Astrocyte of the cerebellum (primary cell): ENCODE results near the gene ASTN2.

Experiments used
- DNase-seq: peaks from one replicate; pipeline ENCODE4 v3.0.0-alpha.2; 2011; ENCODE audit warnings: low read depth
- H3K4me3 ChIP-seq: 2 replicates; pipeline ENCODE4 v1.5.1; 2011; ENCODE audit warnings: mild to moderate bottlenecking, low read depth, low read length, moderate library complexity
- CTCF ChIP-seq: IDR thresholded peaks from 2 replicates; pipeline ENCODE4 v1.5.1; 2012; ENCODE audit warnings: low read length, low read depth, moderate library complexity, mild to moderate bottlenecking; ENCODE audit errors: missing control alignments
- in situ Hi-C: cut with HindIII; loops from 2 replicates; pipeline ENCODE4 v1.10.0; 2017; ENCODE audit warnings: low sequenced_read_pairs

ASTN2 gene

GRCh38 chr9:117104716-117105495 lies 310.0 kb downstream of the ASTN2 start:
- DNase-seq, result no peak
- no peak overlapping the region for H3K4me3 ChIP-seq
- TF ChIP-seq CTCF, result no peak
- in situ Hi-C loops, result no loop called here

DNA sequence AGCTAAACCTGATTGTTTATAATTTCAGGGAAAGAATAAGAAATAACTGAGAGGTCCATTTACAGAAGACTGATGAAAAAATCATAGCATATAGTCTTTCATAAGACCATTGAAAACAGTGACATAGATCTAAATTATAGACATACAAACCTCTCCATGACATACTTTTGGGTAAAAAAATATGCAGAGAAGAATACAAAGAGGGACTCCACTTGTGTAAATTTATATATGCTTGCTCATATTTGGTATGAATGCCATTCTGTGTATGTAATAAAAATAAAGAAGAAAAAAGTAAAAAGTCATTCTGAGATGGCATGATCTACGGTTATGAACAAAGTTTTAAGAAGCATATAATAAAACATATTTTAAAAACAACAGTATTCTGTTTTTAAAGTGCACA lies 310.7 kb downstream of the ASTN2 start:
- no peak for TF ChIP-seq CTCF
- DNase-seq, result no peak
- in situ Hi-C loops, result no loop called here
- no peak overlapping the region for H3K4me3 ChIP-seq

DNA sequence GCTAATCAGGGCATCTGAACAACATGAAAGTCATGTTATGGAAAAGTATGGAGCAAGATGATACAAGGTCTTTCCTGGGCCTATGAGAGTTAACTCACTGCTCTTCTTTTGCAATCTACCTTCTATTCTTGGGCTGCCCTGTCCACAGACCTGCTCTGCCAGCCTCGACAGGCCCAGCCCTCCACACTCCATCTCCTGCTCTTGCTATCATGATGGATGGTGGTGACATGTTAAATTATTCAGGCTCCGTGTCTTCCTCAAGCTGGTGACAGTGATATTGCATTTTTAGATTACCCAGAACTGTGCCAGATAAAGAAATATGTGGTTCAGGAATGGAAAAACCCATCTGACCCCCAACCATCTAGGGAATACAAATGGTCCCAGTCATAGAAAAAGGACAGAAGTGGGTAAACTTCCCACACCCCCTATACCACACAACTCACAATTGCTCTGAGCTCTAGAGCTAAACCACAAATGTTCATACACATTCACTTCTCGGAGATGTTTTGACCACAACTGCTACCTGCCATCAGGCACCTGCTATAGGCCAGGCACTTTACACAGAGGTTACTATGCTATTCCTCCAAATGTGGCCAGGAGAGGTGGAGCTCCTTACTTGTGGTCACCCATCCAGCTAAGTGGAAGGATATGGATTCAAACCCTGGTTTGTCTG lies 311.3 kb downstream of the ASTN2 start:
- DNase-seq, result no peak
- in situ Hi-C loops, result no loop called here
- H3K4me3 ChIP-seq, result no peak overlapping the region
- no peak for TF ChIP-seq CTCF

DNA sequence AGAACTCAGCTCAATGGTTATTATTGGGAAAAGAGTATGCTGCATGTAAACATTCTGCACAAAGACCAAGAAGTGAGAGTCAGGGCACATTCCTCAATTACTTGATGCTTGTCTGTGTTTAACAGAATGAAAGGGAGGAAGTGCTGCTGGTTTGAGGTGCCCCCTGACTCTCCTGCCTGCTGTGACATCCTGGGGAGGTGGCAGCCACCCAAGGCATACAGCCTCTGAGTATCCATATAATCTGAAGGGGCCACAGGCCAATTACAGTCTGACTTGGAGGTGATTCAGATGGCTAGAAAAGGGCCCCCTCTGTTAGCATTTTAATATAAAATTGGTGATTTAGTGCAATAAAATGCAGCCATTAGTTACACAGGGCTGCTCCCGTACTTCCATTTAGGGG lies 313.8 kb downstream of the ASTN2 start:
- DNase-seq, result no peak
- no peak for TF ChIP-seq CTCF
- in situ Hi-C loops, result no loop called here

GRCh38 chr9:117098331-117098730 lies 316.5 kb downstream of the ASTN2 start:
- TF ChIP-seq CTCF, result no peak
- in situ Hi-C loops, result no loop called here
- no peak overlapping the region for H3K4me3 ChIP-seq
- DNase-seq, result no peak

More for the DNA sequence above, 313.8 kb downstream of the ASTN2 start:
- no peak overlapping the region for H3K4me3 ChIP-seq

GRCh38 chr9:117097761-117098160 lies 317.1 kb downstream of the ASTN2 start:
- H3K4me3 ChIP-seq, result no peak overlapping the region
- in situ Hi-C loops, result no loop called here
- no peak for DNase-seq
- no peak for TF ChIP-seq CTCF
